Activated CD8-positive, alpha-beta T cell treated with anti-CD3 and anti-CD28 coated beads for 36 hours (primary cell): Measurements from ENCODE around the gene FBN2. TPM values are rescaled to one million over a fixed set of nuclear protein-coding genes. Genes with fewer than 3 reads are reported as not detected.
A peak's percentile ranks its signal among the peaks of the same experiment; 100 is the strongest.

Source experiments
- ATAC-seq: fragments of 200-7000 bp; cut with Tn5 transposase; one replicate; pipeline ENCODE4 v1.10.0; 2021; ENCODE audit warnings: mild to moderate bottlenecking, moderate library complexity
- CTCF ChIA-PET: fragments of 350-600 bp; sonication (Branson Sonifier 250); formaldehyde crosslinking; loops from one replicate; lab custom pipeline; 2021; ENCODE audit warnings: antibody characterized with exemption; lab: Charles Lee
- POLR2A ChIA-PET: fragments of 350-600 bp; sonication (Branson Sonifier 250); formaldehyde crosslinking; loops from one replicate; lab custom pipeline; 2021; ENCODE audit warnings: antibody characterized with exemption; lab: Charles Lee
- DNase-seq: peaks from one replicate; pipeline ENCODE4 v3.0.0-alpha.2; 2020
- H3K27ac Mint-ChIP-seq: one replicate; pipeline ENCODE4 v1.8.0; 2021; ENCODE audit warnings: mild to moderate bottlenecking, mixed read lengths
- H3K27me3 Mint-ChIP-seq: one replicate; pipeline ENCODE4 v1.8.0; 2021; ENCODE audit warnings: mixed read lengths
- H3K36me3 Mint-ChIP-seq: one replicate; pipeline ENCODE4 v1.8.0; 2021; ENCODE audit warnings: low read depth, mixed read lengths
- H3K4me1 Mint-ChIP-seq: one replicate; pipeline ENCODE4 v1.8.0; 2021; ENCODE audit warnings: low read depth, mixed read lengths
- H3K4me3 Mint-ChIP-seq: one replicate; pipeline ENCODE4 v1.8.0; 2021; ENCODE audit warnings: mild to moderate bottlenecking, moderate library complexity, mixed read lengths
- H3K9me3 Mint-ChIP-seq: one replicate; pipeline ENCODE4 v1.8.0; 2021; ENCODE audit warnings: mixed read lengths
- intact Hi-C: fragments of 100-400 bp; cut with micrococcal nuclease; formaldehyde crosslinking; loops from one replicate; pipeline ENCODE4 v1.10.0; 2022
- total RNA-seq, 2 experiments: library from RNA; stranded (reverse); gene quantifications; one replicate each; pipeline ENCODE4 v1.2.3, GENCODE V29; 2021
- TF ChIP-seq, protein P1 (sequence below): fragments of 200-600 bp; IDR thresholded peaks from one replicate; pipeline ENCODE4 v1.8.0; 2022; ENCODE audit warnings: antibody characterized with exemption, mild to moderate bottlenecking

Gene FBN2
- total RNA-seq, 2 experiments from 2014 or later: not detected

DNA sequence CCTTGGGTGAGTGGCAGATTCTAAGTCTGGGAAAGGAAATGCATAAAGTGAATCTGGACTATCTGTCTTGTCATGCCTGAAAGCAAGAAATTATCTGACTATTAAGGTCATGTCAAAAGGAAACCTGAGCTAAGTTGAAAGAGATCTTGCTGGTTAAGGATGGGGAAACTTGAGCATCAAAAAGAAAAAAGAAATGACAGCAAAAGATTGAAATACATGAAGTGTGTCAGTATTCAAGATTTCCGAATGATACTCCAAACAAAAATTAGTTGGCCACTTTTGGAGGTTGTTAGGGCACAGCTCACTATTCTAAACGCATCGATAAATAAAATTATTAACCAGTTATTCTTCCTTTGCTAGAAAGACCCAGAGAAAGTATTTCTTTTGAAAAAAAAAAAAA, 3.3 kb upstream of the FBN2 start:
- TF ChIP-seq, protein P1, sequence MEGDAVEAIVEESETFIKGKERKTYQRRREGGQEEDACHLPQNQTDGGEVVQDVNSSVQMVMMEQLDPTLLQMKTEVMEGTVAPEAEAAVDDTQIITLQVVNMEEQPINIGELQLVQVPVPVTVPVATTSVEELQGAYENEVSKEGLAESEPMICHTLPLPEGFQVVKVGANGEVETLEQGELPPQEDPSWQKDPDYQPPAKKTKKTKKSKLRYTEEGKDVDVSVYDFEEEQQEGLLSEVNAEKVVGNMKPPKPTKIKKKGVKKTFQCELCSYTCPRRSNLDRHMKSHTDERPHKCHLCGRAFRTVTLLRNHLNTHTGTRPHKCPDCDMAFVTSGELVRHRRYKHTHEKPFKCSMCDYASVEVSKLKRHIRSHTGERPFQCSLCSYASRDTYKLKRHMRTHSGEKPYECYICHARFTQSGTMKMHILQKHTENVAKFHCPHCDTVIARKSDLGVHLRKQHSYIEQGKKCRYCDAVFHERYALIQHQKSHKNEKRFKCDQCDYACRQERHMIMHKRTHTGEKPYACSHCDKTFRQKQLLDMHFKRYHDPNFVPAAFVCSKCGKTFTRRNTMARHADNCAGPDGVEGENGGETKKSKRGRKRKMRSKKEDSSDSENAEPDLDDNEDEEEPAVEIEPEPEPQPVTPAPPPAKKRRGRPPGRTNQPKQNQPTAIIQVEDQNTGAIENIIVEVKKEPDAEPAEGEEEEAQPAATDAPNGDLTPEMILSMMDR: no peak
- CTCF ChIA-PET: no interaction called here
- DNase-seq (no peak), ATAC-seq (no peak)
- intact Hi-C loops: no loop called here
- POLR2A ChIA-PET: no interaction called here
- H3K9me3 Mint-ChIP-seq: peaks cover 4% of the 10 kb centered on the region
- no peak overlapping the region for H3K4me3 Mint-ChIP-seq
- H3K27me3 Mint-ChIP-seq: peaks cover 17% of the 10 kb centered on the region
- H3K27ac Mint-ChIP-seq: no peak overlapping the region
- no peaks in the 10 kb centered on the region for H3K4me1 Mint-ChIP-seq
- peaks cover 1% of the 10 kb centered on the region for H3K36me3 Mint-ChIP-seq

DNA sequence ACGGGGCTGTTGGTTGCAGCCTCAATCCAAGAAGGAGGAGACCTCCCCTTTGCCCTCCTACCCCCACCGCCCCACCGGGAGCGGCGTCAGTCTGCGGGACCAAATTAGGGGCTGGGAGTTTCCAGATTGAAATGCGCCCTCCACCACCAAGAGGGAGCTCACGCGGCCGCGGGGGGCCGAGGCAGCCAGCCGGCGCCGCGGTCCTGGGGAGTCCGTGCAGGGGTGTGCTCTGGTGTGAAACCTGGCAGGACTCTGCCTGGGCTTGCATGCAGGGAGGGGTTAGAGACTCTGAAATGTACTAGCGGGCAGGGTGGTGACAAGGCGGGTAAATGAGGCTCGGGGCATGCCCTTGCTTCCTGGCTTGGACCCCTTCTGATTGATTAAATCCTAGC, 989 bp upstream of the FBN2 start:
- no peak for ATAC-seq
- intact Hi-C loops: no loop called here
- TF ChIP-seq, protein P1: no peak
- Mint-ChIP-seq H3K27ac (no peak overlapping the region), H3K27me3 (peaks cover 29% of the 10 kb centered on the region), H3K9me3 (peaks cover 1% of the 10 kb centered on the region), H3K4me1 (no peaks in the 10 kb centered on the region), H3K4me3 (no peak overlapping the region), H3K36me3 (peaks cover 1% of the 10 kb centered on the region)
- CTCF ChIA-PET: no interaction called here
- DNase-seq: no peak
- POLR2A ChIA-PET: no interaction called here

DNA sequence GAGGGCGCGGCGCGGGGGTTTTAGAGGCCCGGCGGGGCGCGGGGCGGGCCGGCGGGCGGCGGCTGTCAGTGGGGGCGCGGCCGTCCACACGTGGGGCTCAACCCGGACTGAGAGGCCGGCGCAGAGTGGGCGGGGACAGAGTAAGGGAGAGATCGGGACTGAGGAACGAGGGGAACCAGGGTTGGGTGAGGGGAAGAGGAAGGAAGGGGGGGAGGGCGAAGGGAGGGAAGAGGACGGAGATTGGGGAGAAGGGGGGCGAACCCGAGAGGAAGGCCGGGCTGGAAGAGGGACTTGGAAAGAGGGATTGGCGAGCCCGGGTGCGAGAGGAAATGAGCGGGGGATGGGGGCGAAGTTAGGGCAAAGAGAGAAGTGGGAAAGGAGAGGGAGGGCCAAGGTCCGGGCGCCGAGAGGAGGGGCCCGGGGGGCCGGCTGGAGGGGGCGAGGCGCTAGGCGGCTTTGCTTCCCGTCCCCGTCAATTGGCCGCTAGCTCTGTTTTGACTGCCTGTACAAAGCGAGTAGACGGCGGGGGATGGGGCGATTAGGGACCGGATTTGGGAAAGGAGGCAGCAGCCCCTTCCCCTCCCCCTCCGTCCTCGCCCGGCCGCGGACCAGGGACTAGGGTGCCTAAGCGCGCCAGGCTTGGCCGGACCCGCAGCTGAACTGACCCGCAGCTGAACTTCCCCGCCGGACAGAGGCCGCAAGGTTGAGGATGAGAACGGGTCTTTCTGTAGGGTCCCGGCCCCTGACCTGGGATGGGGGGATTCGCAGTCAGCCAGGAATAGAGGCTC, 399 bp upstream of the FBN2 start:
- ChIA-PET CTCF (no interaction called here), POLR2A (no interaction called here)
- Mint-ChIP-seq H3K36me3 (peaks cover 1% of the 10 kb centered on the region), H3K9me3 (no peaks in the 10 kb centered on the region), H3K27ac (no peak overlapping the region), H3K4me1 (no peaks in the 10 kb centered on the region), H3K27me3 (peaks cover 29% of the 10 kb centered on the region), H3K4me3 (no peak overlapping the region)
- intact Hi-C loops: no loop called here
- TF ChIP-seq, protein P1: no peak
- DNase-seq: no peak
- ATAC-seq: no peak

DNA sequence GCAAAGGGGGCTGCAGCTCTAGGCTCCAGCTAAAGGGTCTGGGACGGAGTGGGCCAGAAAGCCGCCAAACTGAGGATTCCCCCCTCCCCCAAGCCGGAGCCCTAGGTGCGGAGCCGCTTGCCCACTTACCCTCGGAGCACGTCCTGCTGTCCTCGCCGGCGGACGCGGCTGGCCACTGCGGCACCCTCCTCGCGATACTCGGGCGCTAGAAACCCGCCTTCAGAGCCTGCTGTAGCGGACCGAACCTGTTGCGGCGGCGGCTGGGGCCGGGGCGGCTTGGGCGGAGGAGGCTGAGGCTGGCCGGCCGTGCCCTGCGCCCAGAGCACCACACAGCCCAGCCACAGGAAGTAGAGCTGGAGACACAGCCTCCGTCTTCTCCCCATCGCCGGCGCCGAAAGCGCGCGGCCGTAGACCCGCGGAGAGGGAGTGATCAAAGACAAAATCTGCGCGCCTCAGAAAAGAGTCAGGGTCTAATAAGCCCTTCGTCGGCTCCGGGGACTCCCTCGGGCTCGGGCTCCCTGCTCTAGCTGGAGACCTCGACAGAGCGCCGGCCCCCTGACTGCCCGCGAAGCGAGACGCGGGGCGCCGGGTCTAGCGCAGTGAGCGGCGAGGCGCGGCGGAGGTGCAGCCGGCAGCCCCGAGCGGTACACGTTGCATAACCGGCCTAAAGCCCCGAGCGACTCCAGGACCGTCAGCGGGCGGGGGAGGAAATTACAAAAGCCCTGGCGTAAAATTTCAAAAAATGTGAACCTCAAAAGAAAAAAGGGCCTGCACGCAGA, 635 bp downstream of the FBN2 start:
- H3K4me3 Mint-ChIP-seq: no peak overlapping the region

More for the DNA sequence above, 635 bp downstream of the FBN2 start:
- peaks cover 1% of the 10 kb centered on the region for H3K36me3 Mint-ChIP-seq
- no peaks in the 10 kb centered on the region for H3K4me1 Mint-ChIP-seq
- H3K9me3 Mint-ChIP-seq: no peaks in the 10 kb centered on the region
- H3K27ac Mint-ChIP-seq: no peak overlapping the region
- ChIA-PET CTCF (no interaction called here), POLR2A (no interaction called here)
- intact Hi-C loops: no loop called here
- DNase-seq (peak; percentile 4), ATAC-seq (peak; percentile 10)
- TF ChIP-seq, protein P1: no peak
- H3K27me3 Mint-ChIP-seq: peaks cover 29% of the 10 kb centered on the region
